B cell (primary cell): ENCODE results near the gene TENM3. TPM values are rescaled to one million over a fixed set of nuclear protein-coding genes. Genes with fewer than 3 reads are reported as not detected.

Source experiments
- ATAC-seq: fragments of 200-7000 bp; cut with Tn5 transposase; one replicate; pipeline ENCODE4 v1.10.0; 2021; ENCODE audit warnings: low read depth, mild to moderate bottlenecking, moderate number of reproducible peaks, moderate library complexity
- CTCF ChIA-PET: fragments of 350-600 bp; sonication (Branson Sonifier 250); formaldehyde crosslinking; loops from one replicate; lab custom pipeline; 2021; ENCODE audit warnings: antibody characterized with exemption, inconsistent platforms; lab: Charles Lee
- POLR2A ChIA-PET: fragments of 350-600 bp; sonication (Branson Sonifier 250); formaldehyde crosslinking; loops from one replicate; lab custom pipeline; 2021; ENCODE audit warnings: antibody characterized with exemption; lab: Charles Lee
- DNase-seq: peaks from one replicate; pipeline ENCODE4 v3.0.0; 2013
- H2AFZ ChIP-seq: 2 replicates; pipeline ENCODE4 v1.6.1; 2012; ENCODE audit warnings: mild to moderate bottlenecking, low read depth, low read length; ENCODE audit not compliant: insufficient read depth, poor library complexity, severe bottlenecking
- H3K27ac ChIP-seq, 2 donors: 1 replicate in 1 of 2; 2 replicates in 1 of 2; pipeline ENCODE4 v1.5.1; 2012 to 2013; ENCODE audit warnings: low read length in 2 of 2, mild to moderate bottlenecking in 2 of 2, moderate library complexity in 1 of 2
- H3K27me3 ChIP-seq, 4 experiments: fragments of 200-600 bp in 1 of 4; sonication (generic) in 1 of 4; replicated peaks in 1 of 4; 1 replicate in 2 of 4; 2 replicates in 2 of 4; pipeline versions ENCODE4 v1.6.1 to v1.7.0; 2013 to 2016; ENCODE audit warnings: low read length in 3 of 4, mild to moderate bottlenecking in 2 of 4, mixed read lengths in 1 of 4, moderate library complexity in 1 of 4; ENCODE audit not compliant: insufficient read depth in 4 of 4, control insufficient read depth in 3 of 4; ENCODE audit errors: control extremely low read depth in 1 of 4
- H3K36me3 ChIP-seq, 2 experiments: replicated peaks in 1 of 2; 1 replicate in 1 of 2; 2 replicates in 1 of 2; pipeline versions ENCODE4 v1.6.1 to v1.7.1; 2013; ENCODE audit warnings: low read length in 1 of 2; ENCODE audit not compliant: insufficient read depth in 2 of 2, control insufficient read depth in 1 of 2; ENCODE audit errors: control extremely low read depth in 1 of 2, extremely low read depth in 1 of 2
- H3K4me1 ChIP-seq, 2 donors: fragments of 200-600 bp in 1 of 2; sonication (generic) in 1 of 2; 1 replicate in 1 of 2; 2 replicates in 1 of 2; pipeline versions ENCODE4 v1.5.1 to v1.6.1; 2013 to 2017; ENCODE audit warnings: low read length in 2 of 2; ENCODE audit not compliant: control insufficient read depth in 2 of 2, insufficient read depth in 2 of 2
- H3K4me2 ChIP-seq: replicated peaks from 2 replicates; pipeline ENCODE3; 2012; ENCODE audit warnings: mild to moderate bottlenecking, low read depth, low read length; ENCODE audit not compliant: poor library complexity, severe bottlenecking
- H3K4me3 ChIP-seq, 5 experiments: fragments of 200-600 bp in 1 of 5; sonication (generic) in 1 of 5; 1 replicate in 3 of 5; 2 replicates in 2 of 5; pipeline versions ENCODE4 v1.5.1 to v1.7.0; 2011 to 2016; ENCODE audit warnings: low read length in 4 of 5, mild to moderate bottlenecking in 4 of 5, low read depth in 2 of 5, control low read depth in 1 of 5, moderate library complexity in 1 of 5; ENCODE audit not compliant: insufficient read depth in 1 of 5; ENCODE audit errors: control extremely low read depth in 1 of 5, extremely low read depth in 1 of 5
- H3K79me2 ChIP-seq: fragments of 200-600 bp; sonication (generic); one replicate; pipeline ENCODE4 v1.6.0; 2016; ENCODE audit warnings: low read length; ENCODE audit not compliant: control insufficient read depth, insufficient read depth
- H3K9ac ChIP-seq: fragments of 200-600 bp; sonication (generic); 2 replicates; pipeline ENCODE4 v1.6.1; 2017; ENCODE audit warnings: mild to moderate bottlenecking, low read length, moderate library complexity
- H3K9me3 ChIP-seq, 3 donors: one replicate each; pipeline versions ENCODE4 v1.6.1 to v1.7.1; 2013; ENCODE audit warnings: low read length in 2 of 3; ENCODE audit not compliant: control insufficient read depth in 2 of 3, insufficient read depth in 1 of 3; ENCODE audit errors: control extremely low read depth in 1 of 3
- H4K20me1 ChIP-seq: 2 replicates; pipeline ENCODE4 v1.6.0; 2012; ENCODE audit warnings: mild to moderate bottlenecking, low read length; ENCODE audit not compliant: insufficient read depth, control insufficient read depth, poor library complexity, severe bottlenecking
- H3K27ac Mint-ChIP-seq: one replicate; pipeline ENCODE4 v1.8.0; 2021; ENCODE audit warnings: mixed read lengths
- H3K27me3 Mint-ChIP-seq: one replicate; pipeline ENCODE4 v1.8.0; 2021; ENCODE audit warnings: mixed read lengths
- H3K4me1 Mint-ChIP-seq: one replicate; pipeline ENCODE4 v1.8.0; 2021; ENCODE audit warnings: mixed read lengths
- H3K4me3 Mint-ChIP-seq: one replicate; pipeline ENCODE4 v1.8.0; 2021; ENCODE audit warnings: mixed read lengths
- H3K9me3 Mint-ChIP-seq: one replicate; pipeline ENCODE4 v1.8.0; 2022; ENCODE audit warnings: mixed read lengths; ENCODE audit not compliant: insufficient read depth
- EZH2 ChIP-seq: IDR thresholded peaks from 2 replicates; pipeline ENCODE4 v1.6.1; 2012; ENCODE audit warnings: borderline replicate concordance, low read depth, mild to moderate bottlenecking, moderate library complexity, low read length; ENCODE audit not compliant: insufficient read depth, poor library complexity, severe bottlenecking
- WGBS: methylation state at CpG from one replicate; pipeline ENCODE4 v1.1.5; 2013; ENCODE audit warnings: missing lambda C conversion rate; ENCODE audit not compliant: insufficient coverage; 5-methylcytosine and 5-hydroxymethylcytosine counted together
- intact Hi-C: fragments of 100-400 bp; cut with micrococcal nuclease; formaldehyde crosslinking; loops from one replicate; pipeline ENCODE4 v1.10.0; 2022
- polyA plus RNA-seq: library from polyadenylated mRNA; depleted of rRNA; stranded (reverse); fragments of >200 nt; gene quantifications from 2 replicates; pipeline ENCODE4 v1.2.3, GENCODE V29; 2012
- total RNA-seq, 2 donors: library from RNA; stranded (reverse); fragments of 120-200 nt in 1 of 2; gene quantifications; 1 replicate in 1 of 2; 2 replicates in 1 of 2; pipeline versions ENCODE4 v1.2.3 to v1.2.4, GENCODE V29; 2013 to 2022
- TF ChIP-seq, protein P1 (sequence below): fragments of 200-600 bp; IDR thresholded peaks from one replicate; pipeline ENCODE4 v1.8.0; 2022; ENCODE audit warnings: antibody characterized with exemption, mild to moderate bottlenecking

Gene TENM3
- total and polyA plus RNA-seq, 2 donors (not counting 1 experiment from before 2014, with no cell fraction given): not detected

- whole genome bisulfite sequencing: 100% methylated on average over 6 of the region's 8 CpGs
- no peak overlapping the region for H2AFZ ChIP-seq
- H3K27me3 ChIP-seq: peaks cover 0 to 3% (median 0%) of the 10 kb centered on the region in 4 experiments
- no peak overlapping the region for H3K27ac ChIP-seq
- H3K9ac ChIP-seq: no peak overlapping the region
- TF ChIP-seq EZH2: no peak
- TF ChIP-seq, protein P1, sequence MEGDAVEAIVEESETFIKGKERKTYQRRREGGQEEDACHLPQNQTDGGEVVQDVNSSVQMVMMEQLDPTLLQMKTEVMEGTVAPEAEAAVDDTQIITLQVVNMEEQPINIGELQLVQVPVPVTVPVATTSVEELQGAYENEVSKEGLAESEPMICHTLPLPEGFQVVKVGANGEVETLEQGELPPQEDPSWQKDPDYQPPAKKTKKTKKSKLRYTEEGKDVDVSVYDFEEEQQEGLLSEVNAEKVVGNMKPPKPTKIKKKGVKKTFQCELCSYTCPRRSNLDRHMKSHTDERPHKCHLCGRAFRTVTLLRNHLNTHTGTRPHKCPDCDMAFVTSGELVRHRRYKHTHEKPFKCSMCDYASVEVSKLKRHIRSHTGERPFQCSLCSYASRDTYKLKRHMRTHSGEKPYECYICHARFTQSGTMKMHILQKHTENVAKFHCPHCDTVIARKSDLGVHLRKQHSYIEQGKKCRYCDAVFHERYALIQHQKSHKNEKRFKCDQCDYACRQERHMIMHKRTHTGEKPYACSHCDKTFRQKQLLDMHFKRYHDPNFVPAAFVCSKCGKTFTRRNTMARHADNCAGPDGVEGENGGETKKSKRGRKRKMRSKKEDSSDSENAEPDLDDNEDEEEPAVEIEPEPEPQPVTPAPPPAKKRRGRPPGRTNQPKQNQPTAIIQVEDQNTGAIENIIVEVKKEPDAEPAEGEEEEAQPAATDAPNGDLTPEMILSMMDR: no peak
- H3K27me3 Mint-ChIP-seq: no peaks in the 10 kb centered on the region
- no peaks in the 10 kb centered on the region for H3K9me3 Mint-ChIP-seq
- ChIA-PET CTCF (no interaction called here), POLR2A (no interaction called here)
- no peak overlapping the region for H3K4me2 ChIP-seq
- no peak overlapping the region for H3K4me3 Mint-ChIP-seq
- ATAC-seq (no peak), DNase-seq (no peak)
- H4K20me1 ChIP-seq: no peaks in the 10 kb centered on the region
- no peaks in the 10 kb centered on the region for H3K79me2 ChIP-seq
- intact Hi-C loops: no loop called here
- H3K4me1 Mint-ChIP-seq: no peaks in the 10 kb centered on the region
- H3K4me1 ChIP-seq: no peaks in the 10 kb centered on the region
- no peak overlapping the region for H3K27ac Mint-ChIP-seq
- no peaks in the 10 kb centered on the region for H3K36me3 ChIP-seq
- H3K4me3 ChIP-seq: no peak overlapping the region
- no peaks in the 10 kb centered on the region for H3K9me3 ChIP-seq
These were observed 285.6 kb downstream of the TENM3 start for GRCh38 chr4:182528819-182529218.

GRCh38 chr4:182530451-182530850 lies 287.2 kb downstream of the TENM3 start:
- no peaks in the 10 kb centered on the region for H3K4me1 ChIP-seq
- POLR2A ChIA-PET: no interaction called here
- no peaks in the 10 kb centered on the region for H3K36me3 ChIP-seq
- ATAC-seq (no peak), DNase-seq (no peak)
- Mint-ChIP-seq H3K27ac (no peak overlapping the region), H3K4me1 (no peaks in the 10 kb centered on the region), H3K27me3 (no peaks in the 10 kb centered on the region), H3K9me3 (no peaks in the 10 kb centered on the region), H3K4me3 (no peak overlapping the region)
- peaks cover 0 to 3% (median 0%) of the 10 kb centered on the region in 4 experiments for H3K27me3 ChIP-seq
- WGBS: 87% methylated on average over 5 of the region's 8 CpGs
- TF ChIP-seq EZH2: no peak
- TF ChIP-seq, protein P1: no peak
- H3K4me3 ChIP-seq: no peak overlapping the region
- no peaks in the 10 kb centered on the region for H3K79me2 ChIP-seq
- CTCF ChIA-PET: no interaction called here
- no peak overlapping the region for H3K4me2 ChIP-seq
- H2AFZ ChIP-seq: no peak overlapping the region
- intact Hi-C loops: no loop called here
- no peak overlapping the region for H3K27ac ChIP-seq
- no peak overlapping the region for H3K9ac ChIP-seq
- H4K20me1 ChIP-seq: no peaks in the 10 kb centered on the region
- H3K9me3 ChIP-seq: no peaks in the 10 kb centered on the region
